IMR-90 (cell line): ENCODE measurements around the gene ACOXL. TPM values are rescaled to one million over a fixed set of nuclear protein-coding genes. Genes with fewer than 3 reads are reported as not detected.

Source experiments
- ATAC-seq: fragments of 200-7000 bp; cut with Tn5 transposase; 2 replicates; pipeline ENCODE4 v1.9.1; 2020; ENCODE audit warnings: low read depth, mild to moderate bottlenecking, moderate library complexity
- BruUV-seq: library from RNA; stranded (reverse); fragments of 400-500 nt; replicated peaks from 2 replicates; lab custom pipeline; 2021; lab: Mats Ljungman, UMichigan
- CTCF ChIA-PET: fragments of 300-600 bp; formaldehyde crosslinking; extraction: SDS; loops from one replicate; lab custom pipeline; 2021; ENCODE audit warnings: antibody characterized with exemption; lab: Yijun Ruan, JAX
- POLR2A ChIA-PET: fragments of 300-600 bp; sonication (Branson Sonifier 250); formaldehyde crosslinking; loops from one replicate; lab custom pipeline; 2022; ENCODE audit warnings: antibody characterized with exemption; ENCODE audit not compliant: unreplicated experiment; lab: Charles Lee
- DNase-seq: peaks from one replicate; pipeline ENCODE4 v3.0.0; 2013
- H2AFZ ChIP-seq: replicated peaks from 2 replicates; pipeline ENCODE3; 2013; ENCODE audit warnings: low read length, mild to moderate bottlenecking; ENCODE audit not compliant: poor library complexity
- H2AK5ac ChIP-seq: 2 replicates; pipeline ENCODE4 v1.6.1; 2013; ENCODE audit warnings: low read depth, low read length, inconsistent platforms
- H2AK9ac ChIP-seq: replicated peaks from 2 replicates; pipeline ENCODE3; 2013; ENCODE audit warnings: mild to moderate bottlenecking, low read depth, low read length, moderate library complexity; ENCODE audit not compliant: poor library complexity
- H2BK120ac ChIP-seq: 2 replicates; pipeline ENCODE4 v1.6.1; 2013; ENCODE audit warnings: low read depth, low read length, inconsistent platforms
- H2BK15ac ChIP-seq: 3 replicates; pipeline ENCODE4 v1.6.1; 2013; ENCODE audit warnings: low read depth, low read length, inconsistent platforms
- H2BK20ac ChIP-seq: 2 replicates; pipeline ENCODE4 v1.6.1; 2013; ENCODE audit warnings: low read depth, mild to moderate bottlenecking, inconsistent platforms, low read length, moderate library complexity
- H2BK5ac ChIP-seq: 2 replicates; pipeline ENCODE4 v1.6.1; 2013; ENCODE audit warnings: mild to moderate bottlenecking, low read depth, low read length, inconsistent platforms; ENCODE audit not compliant: poor library complexity, severe bottlenecking
- H3K14ac ChIP-seq: replicated peaks from 2 replicates; pipeline ENCODE4 v1.6.1; 2013; ENCODE audit warnings: low read depth, low read length, inconsistent platforms
- H3K18ac ChIP-seq: 2 replicates; pipeline ENCODE4 v1.6.1; 2013; ENCODE audit warnings: low read depth, low read length, control low read depth
- H3K23ac ChIP-seq: 2 replicates; pipeline ENCODE4 v1.6.1; 2013; ENCODE audit warnings: low read depth, low read length, inconsistent platforms
- H3K27ac ChIP-seq: 2 replicates; pipeline ENCODE4 v1.5.1; 2013; ENCODE audit warnings: mild to moderate bottlenecking, control low read depth, low read length; ENCODE audit not compliant: insufficient read depth
- H3K27me3 ChIP-seq: 2 replicates; pipeline ENCODE4 v1.6.1; 2013; ENCODE audit warnings: low read length; ENCODE audit not compliant: control insufficient read depth, insufficient read depth
- H3K36me3 ChIP-seq: 2 replicates; pipeline ENCODE4 v1.6.1; 2013; ENCODE audit warnings: low read length, mixed read lengths; ENCODE audit not compliant: control insufficient read depth, insufficient read depth
- H3K4ac ChIP-seq: 2 replicates; pipeline ENCODE4 v1.6.1; 2013; ENCODE audit warnings: low read depth, low read length, inconsistent platforms
- H3K4me1 ChIP-seq: 2 replicates; pipeline ENCODE4 v1.6.1; 2013; ENCODE audit warnings: low read length, mixed read lengths; ENCODE audit not compliant: control insufficient read depth, insufficient read depth
- H3K4me2 ChIP-seq: 2 replicates; pipeline ENCODE4 v1.6.1; 2013; ENCODE audit warnings: low read depth, mild to moderate bottlenecking, control low read depth, low read length, moderate library complexity
- H3K4me3 ChIP-seq: 2 replicates; pipeline ENCODE4 v1.5.1; 2013; ENCODE audit warnings: low read depth, mild to moderate bottlenecking, control low read depth, low read length, moderate library complexity; ENCODE audit not compliant: insufficient read depth
- H3K56ac ChIP-seq: 2 replicates; pipeline ENCODE4 v1.6.1; 2013; ENCODE audit warnings: low read length, inconsistent platforms; ENCODE audit not compliant: insufficient read depth; ENCODE audit errors: extremely low read depth
- H3K79me1 ChIP-seq, 2 experiments: 2 replicates each; pipeline ENCODE4 v1.6.1; 2013; ENCODE audit warnings: low read length in 2 of 2, inconsistent platforms in 1 of 2, low read depth in 1 of 2
- H3K9ac ChIP-seq: 2 replicates; pipeline ENCODE4 v1.6.1; 2013; ENCODE audit warnings: low read depth, low read length, control low read depth
- H3K9me1 ChIP-seq: 2 replicates; pipeline ENCODE4 v1.6.1; 2013; ENCODE audit warnings: low read length, inconsistent platforms; ENCODE audit not compliant: insufficient read depth
- H3K9me3 ChIP-seq: 2 replicates; pipeline ENCODE4 v1.6.1; 2013; ENCODE audit warnings: low read length; ENCODE audit not compliant: control insufficient read depth, insufficient read depth
- H4K20me1 ChIP-seq: 2 replicates; pipeline ENCODE4 v1.6.1; 2013; ENCODE audit warnings: low read length, inconsistent platforms; ENCODE audit not compliant: insufficient read depth
- H4K5ac ChIP-seq: 2 replicates; pipeline ENCODE4 v1.6.1; 2013; ENCODE audit warnings: mild to moderate bottlenecking, low read depth, low read length, control low read depth
- H4K8ac ChIP-seq, 2 experiments: 2 replicates each; pipeline ENCODE4 v1.6.1; 2013; ENCODE audit warnings: low read depth in 2 of 2, low read length in 2 of 2, control low read depth in 1 of 2, inconsistent platforms in 1 of 2
- H4K91ac ChIP-seq: 2 replicates; pipeline ENCODE4 v1.6.1; 2013; ENCODE audit warnings: low read depth, low read length, inconsistent platforms; ENCODE audit not compliant: insufficient read depth
- BHLHE40 ChIP-seq: fragments of 150-350 bp; IDR thresholded peaks from 2 replicates; pipeline ENCODE4 v1.6.1; 2016; ENCODE audit warnings: mild to moderate bottlenecking, low read depth, low read length
- CEBPB ChIP-seq: IDR thresholded peaks from 2 replicates; pipeline ENCODE4 v1.6.1; 2012; ENCODE audit warnings: low read depth, low read length, improper control_type of control experiment
- CHD1 ChIP-seq: IDR thresholded peaks from 2 replicates; pipeline ENCODE4 v1.6.1; 2012; ENCODE audit warnings: low read depth, low read length, improper control_type of control experiment
- FOS ChIP-seq: fragments of 150-350 bp; IDR thresholded peaks from 2 replicates; pipeline ENCODE4 v1.6.1; 2016; ENCODE audit warnings: low read depth, low read length
- MAFK ChIP-seq: IDR thresholded peaks from 2 replicates; pipeline ENCODE4 v1.6.1; 2012; ENCODE audit warnings: low read depth, low read length, improper control_type of control experiment
- MAZ ChIP-seq: IDR thresholded peaks from 2 replicates; pipeline ENCODE4 v1.6.1; 2012; ENCODE audit warnings: low read depth, mild to moderate bottlenecking, low read length, improper control_type of control experiment, moderate library complexity, borderline replicate concordance
- MXI1 ChIP-seq: IDR thresholded peaks from 2 replicates; pipeline ENCODE4 v1.6.1; 2012; ENCODE audit warnings: low read depth, mild to moderate bottlenecking, low read length, moderate library complexity, borderline replicate concordance
- NFE2L2 ChIP-seq: fragments of 150-350 bp; IDR thresholded peaks from 2 replicates; pipeline ENCODE4 v1.6.1; 2016; ENCODE audit warnings: low read depth, mild to moderate bottlenecking, low read length
- POLR2A ChIP-seq: IDR thresholded peaks from 2 replicates; pipeline ENCODE4 v1.6.1; 2012; ENCODE audit warnings: mild to moderate bottlenecking, low read depth, low read length
- RAD21 ChIP-seq: IDR thresholded peaks from 2 replicates; pipeline ENCODE4 v1.6.1; 2012; ENCODE audit warnings: low read length, improper control_type of control experiment
- RCOR1 ChIP-seq: IDR thresholded peaks from 2 replicates; pipeline ENCODE4 v1.6.1; 2012; ENCODE audit warnings: mild to moderate bottlenecking, low read length, improper control_type of control experiment; ENCODE audit not compliant: insufficient replicate concordance
- RFX5 ChIP-seq: IDR thresholded peaks from 2 replicates; pipeline ENCODE4 v1.8.0; 2012; ENCODE audit warnings: low read depth, mild to moderate bottlenecking, low read length, moderate library complexity
- SMC3 ChIP-seq: fragments of 150-350 bp; IDR thresholded peaks from 2 replicates; pipeline ENCODE4 v1.6.1; 2016; ENCODE audit warnings: low read depth, mild to moderate bottlenecking, antibody characterized with exemption, low read length, moderate library complexity
- WGBS, 2 experiments: methylation state at CpG; one replicate each; pipeline versions ENCODE4 v1.1.5 to v1.1.7; 2013; ENCODE audit warnings: missing lambda C conversion rate in 2 of 2; ENCODE audit not compliant: insufficient read length in 1 of 2; ENCODE audit errors: extremely low coverage in 2 of 2; 5-methylcytosine and 5-hydroxymethylcytosine counted together
- dilution Hi-C: fragments of 300-500 bp; cut with HindIII; formaldehyde crosslinking; loops from one replicate; pipeline ENCODE4 v1.14.3; 2018; ENCODE audit warnings: low sequenced_read_pairs; ENCODE audit not compliant: unreplicated experiment
- in situ Hi-C: fragments of 300-500 bp; cut with MboI; formaldehyde crosslinking; loops from 3 replicates; pipeline ENCODE4 v1.14.3; 2019; ENCODE audit warnings: low sequenced_read_pairs, inconsistent platforms, mixed read lengths
- intact Hi-C: fragments of 100-400 bp; cut with micrococcal nuclease; formaldehyde crosslinking; loops from 2 replicates; pipeline ENCODE4 v1.10.0; 2022
- polyA plus RNA-seq, 3 experiments: library from polyadenylated mRNA; depleted of rRNA; stranded (reverse); fragments of >200 nt; gene quantifications; 2 replicates each; pipeline ENCODE4 v1.2.3, GENCODE V29; 2012; ENCODE audit warnings: low replicate concordance in 1 of 3
- total RNA-seq: library from RNA; depleted of rRNA; stranded (reverse); fragments of >200 nt; gene quantifications from 2 replicates; pipeline ENCODE4 v1.2.3, GENCODE V29; 2012
- TF ChIP-seq, protein P1 (sequence below): fragments of 150-350 bp; IDR thresholded peaks from 2 replicates; pipeline ENCODE4 v1.6.1; 2017; ENCODE audit warnings: mild to moderate bottlenecking, antibody characterized with exemption, low read length, low read depth
- TF ChIP-seq, protein P2 (sequence below): fragments of 150-350 bp; IDR thresholded peaks from 2 replicates; pipeline ENCODE4 v1.6.1; 2016; ENCODE audit warnings: low read depth, mild to moderate bottlenecking, low read length, moderate library complexity, borderline replicate concordance
- TF ChIP-seq, protein P3 (sequence below): conservative IDR thresholded peaks from 2 replicates; pipeline ENCODE4 v1.5.1; 2012; ENCODE audit warnings: mild to moderate bottlenecking, low read depth, low read length, improper control_type of control experiment

The ACOXL gene
- total and polyA plus RNA-seq, 2 of the 4 experiments (the other 2 are of a cell fraction), result not detected

DNA sequence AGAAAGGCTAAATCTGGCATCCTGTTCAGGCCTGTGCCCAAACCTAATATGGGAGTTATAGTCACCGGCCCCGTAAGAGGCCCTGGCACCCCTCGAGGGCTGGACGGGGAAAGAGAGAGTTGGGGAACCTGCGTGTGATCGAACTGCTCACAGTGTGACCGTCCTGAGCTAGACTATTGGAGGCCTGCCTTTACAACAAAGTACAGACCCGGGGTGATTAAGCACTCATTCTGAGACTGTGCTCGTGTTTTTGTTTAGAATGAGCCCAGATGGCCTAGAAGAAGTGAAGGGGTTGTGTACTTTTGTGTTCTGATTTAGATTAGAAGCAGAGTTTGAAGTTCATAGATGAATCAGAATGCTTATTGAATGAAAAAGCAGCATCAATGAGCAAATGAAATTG, 115.3 kb downstream of the ACOXL start:
- in situ Hi-C loops, result no loop called here
- POLR2A ChIA-PET, result no interaction called here

More for the DNA sequence above, 115.3 kb downstream of the ACOXL start:
- Histone ChIP-seq H2AK9ac (no peak overlapping the region), H3K56ac (no peak overlapping the region), H4K91ac (no peak overlapping the region), H3K27me3 (peaks cover 28% of the 10 kb centered on the region), H3K4me3 (no peak overlapping the region), H2BK120ac (no peak overlapping the region), H3K9me1 (no peaks in the 10 kb centered on the region), H4K5ac (no peak overlapping the region), H3K4ac (no peak overlapping the region), H3K9ac (no peak overlapping the region), H3K79me1 (no peaks in the 10 kb centered on the region), H3K14ac (no peak overlapping the region), H3K4me1 (no peaks in the 10 kb centered on the region), H3K23ac (no peak overlapping the region), H2AFZ (no peak overlapping the region), H4K20me1 (no peaks in the 10 kb centered on the region), H3K9me3 (no peaks in the 10 kb centered on the region), H4K8ac (no peak overlapping the region), H3K4me2 (no peak overlapping the region), H3K18ac (no peak overlapping the region), H3K36me3 (no peaks in the 10 kb centered on the region), H2BK15ac (no peak overlapping the region), H2BK20ac (no peak overlapping the region), H2BK5ac (no peak overlapping the region), H2AK5ac (no peak overlapping the region), H3K27ac (no peak overlapping the region)
- intact Hi-C loops (no loop called here), dilution Hi-C loops (no loop called here)
- CTCF ChIA-PET, result no interaction called here
- ATAC-seq (no peak), DNase-seq (no peak)
- 62% methylated on average over 8 of the region's 9 CpGs; no CpG with 5 or more reads in 1 of the 2 experiments for WGBS, 2 experiments
- TF ChIP-seq NFE2L2, result no peak
- TF ChIP-seq SMC3, result no peak
- TF ChIP-seq, protein P1, sequence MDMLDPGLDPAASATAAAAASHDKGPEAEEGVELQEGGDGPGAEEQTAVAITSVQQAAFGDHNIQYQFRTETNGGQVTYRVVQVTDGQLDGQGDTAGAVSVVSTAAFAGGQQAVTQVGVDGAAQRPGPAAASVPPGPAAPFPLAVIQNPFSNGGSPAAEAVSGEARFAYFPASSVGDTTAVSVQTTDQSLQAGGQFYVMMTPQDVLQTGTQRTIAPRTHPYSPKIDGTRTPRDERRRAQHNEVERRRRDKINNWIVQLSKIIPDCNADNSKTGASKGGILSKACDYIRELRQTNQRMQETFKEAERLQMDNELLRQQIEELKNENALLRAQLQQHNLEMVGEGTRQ, result no peak
- no peak for TF ChIP-seq POLR2A
- TF ChIP-seq RAD21, result no peak
- no peak for TF ChIP-seq MAFK
- no peak for TF ChIP-seq RFX5
- no peak for TF ChIP-seq CHD1
- no peak for TF ChIP-seq MAZ
- no peak for TF ChIP-seq CEBPB
- TF ChIP-seq, protein P2, sequence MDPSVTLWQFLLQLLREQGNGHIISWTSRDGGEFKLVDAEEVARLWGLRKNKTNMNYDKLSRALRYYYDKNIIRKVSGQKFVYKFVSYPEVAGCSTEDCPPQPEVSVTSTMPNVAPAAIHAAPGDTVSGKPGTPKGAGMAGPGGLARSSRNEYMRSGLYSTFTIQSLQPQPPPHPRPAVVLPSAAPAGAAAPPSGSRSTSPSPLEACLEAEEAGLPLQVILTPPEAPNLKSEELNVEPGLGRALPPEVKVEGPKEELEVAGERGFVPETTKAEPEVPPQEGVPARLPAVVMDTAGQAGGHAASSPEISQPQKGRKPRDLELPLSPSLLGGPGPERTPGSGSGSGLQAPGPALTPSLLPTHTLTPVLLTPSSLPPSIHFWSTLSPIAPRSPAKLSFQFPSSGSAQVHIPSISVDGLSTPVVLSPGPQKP, result no peak
- TF ChIP-seq FOS, result no peak
- TF ChIP-seq, protein P3, sequence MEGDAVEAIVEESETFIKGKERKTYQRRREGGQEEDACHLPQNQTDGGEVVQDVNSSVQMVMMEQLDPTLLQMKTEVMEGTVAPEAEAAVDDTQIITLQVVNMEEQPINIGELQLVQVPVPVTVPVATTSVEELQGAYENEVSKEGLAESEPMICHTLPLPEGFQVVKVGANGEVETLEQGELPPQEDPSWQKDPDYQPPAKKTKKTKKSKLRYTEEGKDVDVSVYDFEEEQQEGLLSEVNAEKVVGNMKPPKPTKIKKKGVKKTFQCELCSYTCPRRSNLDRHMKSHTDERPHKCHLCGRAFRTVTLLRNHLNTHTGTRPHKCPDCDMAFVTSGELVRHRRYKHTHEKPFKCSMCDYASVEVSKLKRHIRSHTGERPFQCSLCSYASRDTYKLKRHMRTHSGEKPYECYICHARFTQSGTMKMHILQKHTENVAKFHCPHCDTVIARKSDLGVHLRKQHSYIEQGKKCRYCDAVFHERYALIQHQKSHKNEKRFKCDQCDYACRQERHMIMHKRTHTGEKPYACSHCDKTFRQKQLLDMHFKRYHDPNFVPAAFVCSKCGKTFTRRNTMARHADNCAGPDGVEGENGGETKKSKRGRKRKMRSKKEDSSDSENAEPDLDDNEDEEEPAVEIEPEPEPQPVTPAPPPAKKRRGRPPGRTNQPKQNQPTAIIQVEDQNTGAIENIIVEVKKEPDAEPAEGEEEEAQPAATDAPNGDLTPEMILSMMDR, result no peak
- TF ChIP-seq MXI1, result no peak
- TF ChIP-seq BHLHE40, result no peak
- no peak for TF ChIP-seq RCOR1
- no TSS peak for BruUV-seq
